KBM-7 (cell line): ENCODE data around the gene UNC5A.

Source experiments
- DNase-seq: peaks from one replicate; pipeline ENCODE4 v3.0.0-alpha.2; 2015
- in situ Hi-C: fragments of 300-500 bp; cut with MboI; formaldehyde crosslinking; loops from 2 replicates; pipeline ENCODE4 v1.14.3; 2020; ENCODE audit warnings: low sequenced_read_pairs, low pct_unique_long_range_greater_than_20kb, mixed read lengths

The UNC5A gene

DNA sequence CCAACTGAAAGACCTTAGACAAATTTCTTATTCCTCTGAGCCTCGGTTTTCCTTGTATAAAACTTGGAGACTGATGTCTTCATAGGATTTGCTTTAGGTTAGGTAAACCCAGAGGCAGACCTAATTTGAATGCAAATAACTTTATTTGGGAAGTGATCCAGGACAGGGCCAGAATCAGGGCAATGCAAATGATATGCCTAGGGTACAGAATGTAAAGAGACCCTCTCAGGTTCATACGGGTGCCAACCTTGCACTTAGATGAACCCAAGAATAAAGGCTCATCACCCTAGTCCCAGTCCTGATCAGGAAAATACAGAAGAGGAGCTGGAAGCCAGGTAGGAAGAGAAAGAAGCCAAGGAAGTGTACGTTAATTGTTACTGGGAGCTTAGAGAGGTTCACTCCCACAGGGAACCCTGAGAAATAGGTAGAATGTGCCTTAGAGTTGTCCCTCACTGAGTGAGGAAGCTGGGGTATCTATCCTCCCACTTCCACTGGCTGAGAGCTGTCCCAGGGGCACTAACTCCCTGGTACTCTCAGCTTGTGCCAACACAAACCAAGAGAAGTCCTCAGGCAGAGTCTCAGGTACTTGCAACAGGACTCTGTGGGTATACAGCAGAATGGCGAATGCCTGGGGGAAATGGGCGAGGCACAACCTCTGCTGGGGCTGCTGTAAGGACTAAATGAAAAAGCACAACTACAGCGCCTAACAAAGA lies 91.9 kb downstream of the UNC5A start:
- in situ Hi-C loops, result no loop called here

DNA sequence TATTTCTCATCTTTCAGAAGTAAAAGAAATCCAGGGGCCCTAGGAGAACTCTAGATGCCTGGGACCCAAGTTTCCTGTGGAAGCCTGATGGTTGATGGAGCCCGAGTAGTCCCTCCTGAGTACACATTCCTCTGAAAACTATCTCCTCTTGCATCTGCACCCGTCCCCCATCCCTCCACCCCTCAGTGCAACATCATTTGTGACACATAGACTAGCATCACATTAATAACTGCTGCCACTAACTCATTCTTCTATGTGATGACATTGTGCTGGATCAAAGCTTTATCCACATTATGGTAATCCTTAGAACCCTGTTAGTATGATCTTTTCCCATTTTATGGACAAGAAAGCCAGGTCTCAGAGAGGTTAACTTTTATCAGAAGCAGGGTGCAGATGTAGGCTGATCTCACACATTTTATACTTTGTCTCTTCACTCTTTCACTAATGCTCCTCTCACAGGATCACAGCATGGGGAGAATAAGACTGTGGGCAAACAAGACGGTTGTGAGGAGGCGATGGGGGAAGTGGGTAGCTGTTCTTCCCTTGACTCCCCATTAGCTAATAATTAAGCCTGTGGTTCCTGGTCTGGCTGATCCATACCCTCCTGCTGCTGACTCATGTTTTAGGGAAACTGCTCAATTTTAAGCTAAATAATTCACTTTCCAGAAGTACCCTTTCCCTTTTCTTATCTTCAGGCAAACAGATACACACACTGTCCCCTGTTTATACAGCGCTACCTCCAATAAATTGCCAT lies 92.7 kb downstream of the UNC5A start:
- in situ Hi-C loops, result no loop called here
- no peak for DNase-seq

More for the DNA sequence above, 91.9 kb downstream of the UNC5A start:
- DNase-seq, result no peak

DNA sequence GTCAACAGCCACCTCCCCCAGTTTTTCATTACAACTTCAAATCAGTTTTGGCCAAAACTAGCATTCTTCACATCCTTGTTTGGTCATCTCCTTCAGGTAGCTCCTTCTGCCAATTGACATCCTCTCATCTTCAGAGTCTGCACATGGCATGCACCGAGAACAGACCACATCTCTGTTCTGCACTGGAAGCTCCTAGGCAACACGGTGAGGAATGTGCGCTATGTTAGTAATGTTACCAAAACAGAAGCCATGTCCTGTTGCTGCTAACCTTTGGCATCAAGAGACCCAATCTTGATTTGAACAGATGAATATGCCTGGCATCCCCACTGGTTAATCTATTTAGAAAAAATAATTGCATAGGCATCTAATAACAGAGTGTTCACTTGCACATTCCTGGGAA lies 93.9 kb downstream of the UNC5A start:
- in situ Hi-C loops, result no loop called here
- DNase-seq, result no peak

DNA sequence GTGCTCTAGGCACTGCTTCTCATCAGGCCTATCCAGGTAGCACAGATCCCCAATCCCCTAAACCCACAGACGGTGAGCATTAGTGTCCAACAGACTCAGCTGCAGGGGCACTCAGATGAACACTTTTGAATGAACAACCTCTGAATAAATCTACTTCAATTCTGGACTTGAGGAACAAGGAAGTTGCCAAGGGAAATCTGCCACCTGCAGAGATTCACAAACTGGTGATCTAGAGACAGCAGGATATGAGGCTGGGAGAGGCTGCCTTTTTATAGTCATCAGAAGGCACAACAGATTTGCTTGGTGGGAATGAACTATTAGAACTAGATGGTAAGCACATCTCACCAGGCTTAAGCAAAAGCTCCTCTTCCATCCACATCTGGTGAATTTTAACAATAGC lies 95.8 kb downstream of the UNC5A start:
- in situ Hi-C loops, result no loop called here
- DNase-seq, result no peak

DNA sequence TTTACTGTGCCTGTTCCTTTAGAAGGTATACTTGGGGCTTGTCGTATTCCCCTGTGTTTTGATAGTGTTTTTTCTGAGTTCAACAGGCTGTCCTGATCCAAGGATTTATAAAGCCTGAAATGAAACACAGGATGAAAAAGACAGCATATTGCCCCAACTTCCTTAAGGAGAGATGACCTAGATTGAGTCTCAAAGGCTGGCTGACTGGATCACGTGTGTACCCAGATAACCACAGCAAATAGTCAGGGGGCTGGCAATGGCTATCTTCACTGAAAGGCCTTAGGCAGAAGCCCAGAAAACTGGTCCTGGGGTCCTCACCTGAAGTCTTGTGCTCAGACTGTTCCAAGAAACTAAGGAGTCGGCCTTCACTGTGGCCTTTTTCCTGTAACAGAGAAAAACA lies 96.4 kb downstream of the UNC5A start:
- in situ Hi-C loops, result no loop called here
- DNase-seq, result no peak

DNA sequence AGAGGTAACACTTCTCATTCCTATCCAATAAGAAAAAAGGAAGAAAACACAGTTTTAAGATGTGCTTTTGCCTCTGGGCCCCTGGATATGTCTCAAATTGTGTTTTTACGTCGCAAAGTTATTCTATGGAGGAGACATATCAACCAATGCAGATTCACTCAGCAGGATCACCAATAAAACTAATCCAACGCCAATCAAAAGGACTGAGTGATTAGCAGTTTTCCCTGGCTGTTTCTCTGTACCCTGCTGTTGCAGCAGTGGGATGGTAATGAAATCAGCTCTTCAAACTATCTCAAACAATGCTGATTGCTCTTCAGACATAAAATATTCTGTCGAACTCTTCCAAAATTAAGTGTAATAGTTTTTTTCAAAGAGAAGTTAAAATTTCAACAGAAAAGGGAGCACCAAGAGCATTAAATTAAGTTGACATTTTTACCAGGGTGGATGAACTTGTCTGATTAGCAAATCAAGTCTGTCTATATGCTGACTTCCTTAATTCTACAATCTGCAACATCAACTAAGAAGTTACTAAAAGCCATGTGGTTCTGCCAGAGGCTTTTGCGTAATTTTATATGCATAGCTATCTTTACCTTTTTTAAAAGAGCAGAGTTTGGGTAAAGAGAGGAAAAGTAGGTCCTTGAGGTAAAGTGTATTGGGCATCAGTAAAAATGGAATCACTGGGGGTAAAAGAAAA lies 98.5 kb downstream of the UNC5A start:
- no peak for DNase-seq
- in situ Hi-C loops, result no loop called here

DNA sequence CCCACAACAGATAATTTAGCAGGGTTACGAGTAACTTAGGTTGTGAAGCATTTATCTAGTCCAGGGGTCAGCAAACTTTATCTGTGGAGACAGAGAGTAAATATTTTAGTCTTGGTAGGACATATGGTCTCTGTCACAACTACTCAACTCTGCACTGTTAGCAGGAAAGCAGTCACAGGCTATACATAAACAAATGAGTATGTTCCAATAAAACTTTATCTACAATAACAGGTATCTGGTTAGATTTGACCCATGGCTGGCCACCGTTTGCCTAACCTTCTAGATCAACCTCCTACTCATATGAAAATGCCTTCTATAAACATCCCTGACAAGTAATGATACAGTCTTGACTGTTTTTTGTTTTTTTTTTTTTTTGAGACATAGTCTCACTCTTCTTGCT lies 101.8 kb downstream of the UNC5A start:
- in situ Hi-C loops, result no loop called here
- no peak for DNase-seq

DNA sequence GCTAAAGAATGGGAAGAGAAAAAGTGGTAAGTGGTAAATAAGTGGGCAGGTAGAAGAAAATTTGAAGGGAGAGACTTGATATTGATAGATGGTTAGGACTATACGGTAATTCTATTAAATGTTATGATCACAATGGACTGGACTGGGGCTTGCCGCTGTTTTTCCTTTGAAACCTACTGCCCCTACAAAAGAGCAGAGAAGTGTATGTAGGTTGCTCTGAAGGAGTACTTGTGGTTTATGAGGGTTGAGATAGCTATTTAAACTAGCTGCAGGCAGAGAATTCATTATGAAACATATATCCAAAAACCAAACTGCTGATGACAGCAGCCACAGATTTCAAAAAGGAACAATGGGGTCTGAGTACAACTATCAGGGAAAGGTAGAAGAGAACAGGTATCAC lies 105.5 kb downstream of the UNC5A start:
- in situ Hi-C loops, result no loop called here
- DNase-seq, result no peak

DNA sequence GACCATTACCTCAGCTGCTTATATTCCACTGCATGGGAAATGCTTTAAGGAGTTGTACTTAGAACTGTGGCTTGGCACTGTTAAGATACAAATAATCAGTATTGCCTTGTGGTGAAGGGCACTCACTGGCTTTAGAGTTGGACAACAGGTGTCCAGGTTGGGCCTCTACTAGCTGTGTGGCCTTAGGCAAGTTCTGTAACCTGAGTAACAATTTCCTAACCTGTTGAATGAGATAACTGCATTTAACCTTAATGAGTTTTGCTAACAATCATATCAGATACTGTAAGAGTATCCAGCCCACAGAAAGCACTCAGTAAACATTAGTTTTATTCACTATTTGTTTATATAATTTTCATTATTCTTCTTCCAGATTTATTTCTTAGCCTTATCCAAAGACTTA lies 106.0 kb downstream of the UNC5A start:
- in situ Hi-C loops, result no loop called here
- DNase-seq, result no peak

DNA sequence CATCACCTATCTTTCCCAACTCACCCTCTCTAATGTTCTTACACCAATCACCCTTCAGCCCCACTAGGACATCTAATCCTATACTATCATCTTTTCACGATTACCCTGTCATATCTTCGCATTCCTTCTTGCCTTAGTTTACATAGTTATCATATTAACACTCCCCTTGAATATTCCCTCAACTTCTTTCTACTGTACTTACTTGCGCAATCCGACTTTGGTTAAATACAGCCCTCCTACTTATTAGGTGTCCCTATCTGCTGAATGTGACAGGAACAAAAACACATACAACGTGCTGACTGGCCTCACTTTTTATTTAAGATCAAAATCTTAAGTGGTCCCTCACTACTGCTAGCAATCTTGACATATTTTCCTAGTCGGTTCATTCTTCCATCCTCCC lies 108.3 kb downstream of the UNC5A start:
- no peak for DNase-seq
- in situ Hi-C loops, result no loop called here

DNA sequence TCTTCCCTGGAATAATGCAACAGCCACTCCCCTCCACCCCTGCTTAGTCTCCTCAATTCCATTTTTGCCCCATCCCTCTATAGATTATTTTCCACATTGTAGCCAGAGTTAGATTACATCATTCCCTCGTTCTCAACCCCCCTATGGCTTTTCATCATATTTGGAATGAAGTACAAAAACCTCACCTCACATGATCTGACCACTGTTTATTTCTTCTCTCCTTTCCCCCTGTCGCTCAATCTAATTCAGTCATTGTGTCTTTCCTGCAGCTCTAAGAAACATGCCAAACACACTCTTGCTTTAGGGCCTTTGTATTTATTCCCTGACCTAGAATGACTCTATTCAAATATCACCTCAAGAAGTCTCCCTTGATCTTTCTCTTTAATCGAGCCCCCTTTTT lies 111.4 kb downstream of the UNC5A start:
- in situ Hi-C loops, result no loop called here
- DNase-seq, result no peak

DNA sequence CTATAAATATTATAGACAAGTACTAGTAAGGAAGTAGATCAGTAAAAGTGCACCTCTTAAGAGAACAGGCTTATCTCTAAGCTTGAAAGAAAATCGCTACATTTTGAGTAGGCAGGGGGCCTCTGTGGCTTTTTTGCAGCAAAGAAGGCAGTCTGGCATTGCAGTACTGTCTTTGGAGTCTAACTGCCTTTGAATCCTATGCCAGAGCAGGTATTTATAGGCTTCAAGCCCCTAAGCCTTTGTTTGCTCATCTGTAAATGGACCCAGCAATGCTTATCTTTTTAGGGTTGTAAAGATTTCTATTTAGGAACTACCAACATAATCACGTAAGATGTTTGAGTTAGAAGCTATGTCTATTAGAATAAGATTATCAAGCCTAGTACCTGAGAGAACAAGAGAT lies 112.5 kb downstream of the UNC5A start:
- DNase-seq, result no peak
- in situ Hi-C loops, result no loop called here

DNA sequence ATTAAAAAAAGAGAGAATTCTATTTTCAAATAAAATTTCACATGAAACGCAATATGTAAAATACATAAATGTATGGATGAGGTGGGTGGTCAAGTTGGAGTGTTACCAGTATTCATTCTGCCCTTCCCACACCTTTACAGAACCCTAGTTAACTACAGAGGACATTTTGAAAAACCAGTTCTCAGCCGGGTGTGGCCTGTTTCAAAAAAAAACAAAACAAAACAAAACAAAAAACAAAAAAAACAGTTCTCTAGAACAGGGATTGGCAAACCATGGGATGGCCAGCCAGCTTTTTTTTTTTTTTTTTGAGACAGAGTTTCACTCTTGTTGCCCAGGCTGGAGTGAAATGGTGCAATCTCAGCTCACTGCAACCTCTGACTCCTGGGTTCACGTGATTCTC lies 117.2 kb downstream of the UNC5A start:
- DNase-seq, result no peak
- in situ Hi-C loops, result no loop called here

DNA sequence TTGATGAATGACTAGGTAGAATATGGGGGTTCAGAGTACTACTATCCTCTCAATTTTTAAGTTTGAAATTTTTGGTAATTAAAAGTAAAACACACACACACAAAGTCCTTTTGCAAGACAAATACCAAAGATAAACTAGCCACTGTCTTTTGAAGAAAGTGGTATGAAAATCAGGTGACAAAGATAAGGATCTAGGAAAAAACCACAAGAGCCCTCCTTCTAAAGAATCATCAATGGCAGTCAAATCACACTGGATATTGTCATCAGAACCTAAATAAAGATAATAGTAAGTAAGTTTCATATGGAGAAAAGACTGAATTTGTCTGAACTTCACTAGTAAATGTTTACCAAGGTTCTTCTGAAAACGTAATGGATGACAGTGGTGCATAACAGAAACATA lies 119.3 kb downstream of the UNC5A start:
- in situ Hi-C loops, result no loop called here
- DNase-seq, result no peak
